Activated T-helper 1 cell treated with anti-CD3 and anti-CD28 coated beads, Interleukin-12 subunit alpha, Interleukin-12 subunit beta, Interleukin-2, Interleukin-4 antibody, amounts not matched to agents 30 ng/mL and 10 ng/mL and 1 ng/mL, durations not matched to agents 14 hours and 24 hours and 36 hours (primary cell): ENCODE results near the gene POU3F1. TPM values are rescaled to one million over a fixed set of nuclear protein-coding genes. Genes with fewer than 3 reads are reported as not detected.

Experiments used
- DNase-seq: peaks from one replicate; pipeline ENCODE4 v3.0.0; 2021; ENCODE audit warnings: low spot score
- H3K27ac Mint-ChIP-seq: one replicate; pipeline ENCODE4 v1.8.0; 2021; ENCODE audit warnings: mild to moderate bottlenecking, mixed read lengths
- H3K27me3 Mint-ChIP-seq: one replicate; pipeline ENCODE4 v1.8.0; 2022; ENCODE audit warnings: mild to moderate bottlenecking, moderate library complexity, mixed read lengths; ENCODE audit not compliant: insufficient read depth
- H3K36me3 Mint-ChIP-seq: one replicate; pipeline ENCODE4 v1.8.0; 2021; ENCODE audit warnings: low read depth, mixed read lengths
- H3K4me1 Mint-ChIP-seq: one replicate; pipeline ENCODE4 v1.8.0; 2021; ENCODE audit warnings: low read depth, mixed read lengths
- H3K4me3 Mint-ChIP-seq: one replicate; pipeline ENCODE4 v1.8.0; 2021; ENCODE audit warnings: mild to moderate bottlenecking, moderate library complexity, mixed read lengths
- H3K9me3 Mint-ChIP-seq: one replicate; pipeline ENCODE4 v1.8.0; 2021; ENCODE audit warnings: mixed read lengths
- intact Hi-C: fragments of 100-400 bp; cut with micrococcal nuclease; formaldehyde crosslinking; loops from one replicate; pipeline ENCODE4 v1.15.1; 2024
- total RNA-seq: library from RNA; stranded (reverse); gene quantifications from 2 replicates; pipeline ENCODE4 v1.2.3, GENCODE V29; 2022

Gene POU3F1
- total RNA-seq, 1 donor from 2014 or later: 1.8 TPM

DNA sequence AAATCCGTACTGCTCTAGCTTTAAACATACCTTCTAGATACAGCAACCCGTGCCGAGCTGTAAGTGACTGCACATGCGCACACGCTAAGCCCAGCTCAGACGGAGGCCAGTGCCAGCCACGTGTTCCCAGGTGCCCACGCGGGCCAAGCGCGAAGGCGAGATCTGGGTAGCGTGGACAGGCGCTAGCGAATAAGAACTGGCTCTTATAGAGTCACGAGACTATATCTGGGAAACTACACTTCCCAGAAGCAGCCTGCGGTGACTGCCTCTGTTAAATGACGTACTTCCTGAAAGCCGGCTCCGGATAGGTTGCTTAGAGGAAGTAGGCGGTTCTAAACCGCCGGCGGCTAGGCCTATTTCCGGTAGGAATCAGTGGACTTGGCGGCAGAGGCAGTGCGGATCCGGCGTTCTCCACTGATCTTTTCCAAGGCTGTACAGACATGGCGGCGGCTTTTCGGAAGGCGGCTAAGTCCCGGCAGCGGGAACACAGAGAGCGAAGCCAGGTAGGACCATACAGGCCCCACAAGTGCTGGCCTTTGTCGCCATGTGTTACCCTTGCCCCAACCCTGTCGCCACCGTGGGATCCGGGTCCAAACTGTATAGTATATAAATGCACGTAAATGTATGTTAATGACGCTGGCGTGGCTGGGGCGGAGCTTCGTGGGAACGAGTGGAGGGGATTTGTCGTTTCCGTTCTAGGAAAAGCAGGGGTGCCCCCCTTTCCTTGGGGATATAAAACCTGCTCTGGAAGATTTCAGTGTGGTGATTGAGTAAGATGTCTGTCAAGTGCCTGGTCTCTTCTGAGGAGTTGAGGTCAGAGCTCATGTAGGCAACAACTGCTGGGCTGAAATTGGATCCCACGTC, 34.0 kb downstream of the POU3F1 start, which contains the start of gene UTP11:
TSS of gene UTP11 (plus strand) at position 372 of the 864 bp plus-strand sequence. CDS start at position 441, 69 bp downstream.
- Mint-ChIP-seq H3K27ac (peak within 1 kb of the TSS; percentile 93), H3K4me3 (peak within 1 kb of the TSS; percentile 96), H3K4me1 (peaks cover 54% of the 10 kb centered on the region), H3K36me3 (peaks cover 22% of the 10 kb centered on the region), H3K27me3 (no peaks in the 10 kb centered on the region), H3K9me3 (peaks cover 3% of the 10 kb centered on the region)
- peak; percentile 87 for DNase-seq
- intact Hi-C loops: loop anchor here (1.0 to 10.0 kb wide), 8 partner anchors 8 to 861 kb away; partner anchors contain the start of genes CDCA8, INPP5B, MYCBP and SF3A3

DNA sequence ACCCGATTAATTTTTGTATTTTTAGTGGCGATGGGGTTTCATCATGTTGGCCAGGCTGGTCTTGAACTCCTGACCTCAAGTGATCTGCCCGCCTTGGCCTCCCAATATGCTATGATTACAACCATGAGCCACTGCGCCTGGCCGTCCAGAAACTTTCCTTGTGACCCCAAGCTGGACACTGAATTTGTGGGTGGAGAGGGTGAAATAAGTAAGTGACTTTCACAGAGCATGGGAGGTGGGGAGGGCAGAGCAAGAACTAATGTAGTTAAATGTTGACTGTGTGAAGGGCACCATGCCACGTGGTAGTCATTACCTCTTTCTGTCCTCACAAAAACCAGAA, 36.8 kb downstream of the POU3F1 start:
- Mint-ChIP-seq H3K4me3 (no peak overlapping the region), H3K27me3 (no peaks in the 10 kb centered on the region), H3K9me3 (peaks cover 3% of the 10 kb centered on the region), H3K27ac (peak overlapping the region; percentile 95), H3K36me3 (peaks cover 12% of the 10 kb centered on the region), H3K4me1 (peaks cover 45% of the 10 kb centered on the region)
- intact Hi-C loops: loop anchor here (10.0 kb wide), 2 partner anchors 145 to 535 kb away; partner anchors contain the start of gene ZC3H12A
- DNase-seq: no peak

DNA sequence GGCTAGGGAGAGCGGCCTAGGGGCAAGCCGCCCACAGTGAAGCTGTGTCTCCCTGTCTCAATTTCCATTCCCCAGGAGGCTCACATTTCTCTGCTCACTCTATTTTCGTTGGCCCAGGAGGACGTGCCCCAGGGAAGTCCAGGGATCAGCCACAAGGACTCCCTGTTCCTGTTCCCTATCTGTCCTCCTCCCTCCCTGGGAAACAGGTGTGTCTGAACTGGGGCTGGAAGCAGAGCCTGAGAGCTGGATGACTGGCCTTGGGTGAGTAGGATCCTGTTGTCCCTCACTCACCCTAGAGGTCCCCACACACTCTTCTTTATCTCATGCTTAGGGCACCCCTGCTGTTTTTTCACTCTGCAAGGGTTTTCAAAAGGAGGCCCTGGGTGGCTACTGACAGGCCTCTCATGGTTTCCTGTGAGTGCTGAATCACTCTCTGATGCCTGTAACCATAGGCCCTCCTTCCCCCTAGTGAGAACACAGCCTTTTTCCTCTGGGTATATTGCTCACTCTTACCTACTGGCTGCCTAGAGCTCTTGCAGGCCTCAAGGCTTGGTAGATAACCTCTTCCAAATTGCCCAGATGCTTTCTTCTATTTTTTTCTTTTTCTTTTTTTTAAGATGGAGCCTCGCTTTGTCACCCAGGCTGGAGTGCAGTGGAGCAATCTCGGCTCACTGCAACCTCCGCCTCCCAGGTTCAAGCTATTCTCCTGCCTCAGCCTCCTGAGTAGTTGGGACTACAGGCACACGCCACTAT, 37.3 kb downstream of the POU3F1 start:
- peak overlapping the region; percentile 59 for H3K4me3 Mint-ChIP-seq
- DNase-seq: peak; percentile 44
- peak overlapping the region; percentile 95 for H3K27ac Mint-ChIP-seq
- H3K4me1 Mint-ChIP-seq: peaks cover 47% of the 10 kb centered on the region
- H3K36me3 Mint-ChIP-seq: peaks cover 16% of the 10 kb centered on the region
- peaks cover 3% of the 10 kb centered on the region for H3K9me3 Mint-ChIP-seq
- H3K27me3 Mint-ChIP-seq: no peaks in the 10 kb centered on the region
- intact Hi-C loops: loop anchor here (10.0 kb wide), 1 partner anchor 534 kb away; the partner anchor contains the start of gene ZC3H12A

DNA sequence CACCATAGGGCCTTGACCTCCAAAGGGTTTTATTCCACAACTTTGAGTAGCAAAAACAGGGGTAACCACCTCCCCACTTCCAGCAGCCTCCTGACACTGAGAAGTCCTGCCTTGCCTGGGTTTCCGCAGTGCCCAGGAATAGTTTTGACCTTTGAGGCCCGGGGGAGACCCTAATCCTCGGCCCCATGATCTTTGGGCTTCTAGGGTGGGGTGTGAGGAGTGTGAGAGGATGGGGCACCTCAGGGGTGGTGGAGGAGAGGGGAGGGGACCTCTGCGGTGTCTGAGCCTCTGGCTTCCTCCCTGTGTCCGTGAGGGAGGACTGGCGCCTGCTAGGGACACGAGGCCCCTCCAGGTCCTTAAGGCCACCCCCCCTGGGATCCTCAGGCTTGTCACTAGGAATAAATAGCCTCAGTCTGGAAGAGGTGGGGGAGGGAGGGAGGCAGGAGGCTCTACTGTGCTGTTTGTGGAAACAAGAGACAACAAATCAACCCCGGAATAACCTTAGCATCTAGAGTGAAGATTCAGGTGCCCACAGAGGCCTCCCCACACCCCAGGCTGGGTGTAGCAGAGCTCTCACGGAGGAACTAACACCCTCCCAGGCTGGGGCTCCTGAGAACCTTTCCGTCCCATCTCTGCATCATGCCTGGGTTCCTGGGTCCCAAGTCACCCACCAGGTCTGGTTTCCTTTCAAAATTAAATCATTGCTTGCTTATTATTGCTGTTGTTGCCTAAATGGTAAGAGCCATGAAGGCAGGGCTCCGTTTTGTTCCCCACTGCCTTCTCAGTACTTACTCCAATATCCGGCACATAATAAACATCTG, 40.4 kb downstream of the POU3F1 start:
- DNase-seq: no peak
- no peaks in the 10 kb centered on the region for H3K27me3 Mint-ChIP-seq
- H3K4me3 Mint-ChIP-seq: peak overlapping the region; percentile 72
- H3K9me3 Mint-ChIP-seq: no peaks in the 10 kb centered on the region
- intact Hi-C loops: loop anchor here (10.0 kb wide), 1 partner anchor 531 kb away; the partner anchor contains the start of gene ZC3H12A
- H3K27ac Mint-ChIP-seq: peak overlapping the region; percentile 63
- peaks cover 48% of the 10 kb centered on the region for H3K4me1 Mint-ChIP-seq
- H3K36me3 Mint-ChIP-seq: peaks cover 5% of the 10 kb centered on the region

DNA sequence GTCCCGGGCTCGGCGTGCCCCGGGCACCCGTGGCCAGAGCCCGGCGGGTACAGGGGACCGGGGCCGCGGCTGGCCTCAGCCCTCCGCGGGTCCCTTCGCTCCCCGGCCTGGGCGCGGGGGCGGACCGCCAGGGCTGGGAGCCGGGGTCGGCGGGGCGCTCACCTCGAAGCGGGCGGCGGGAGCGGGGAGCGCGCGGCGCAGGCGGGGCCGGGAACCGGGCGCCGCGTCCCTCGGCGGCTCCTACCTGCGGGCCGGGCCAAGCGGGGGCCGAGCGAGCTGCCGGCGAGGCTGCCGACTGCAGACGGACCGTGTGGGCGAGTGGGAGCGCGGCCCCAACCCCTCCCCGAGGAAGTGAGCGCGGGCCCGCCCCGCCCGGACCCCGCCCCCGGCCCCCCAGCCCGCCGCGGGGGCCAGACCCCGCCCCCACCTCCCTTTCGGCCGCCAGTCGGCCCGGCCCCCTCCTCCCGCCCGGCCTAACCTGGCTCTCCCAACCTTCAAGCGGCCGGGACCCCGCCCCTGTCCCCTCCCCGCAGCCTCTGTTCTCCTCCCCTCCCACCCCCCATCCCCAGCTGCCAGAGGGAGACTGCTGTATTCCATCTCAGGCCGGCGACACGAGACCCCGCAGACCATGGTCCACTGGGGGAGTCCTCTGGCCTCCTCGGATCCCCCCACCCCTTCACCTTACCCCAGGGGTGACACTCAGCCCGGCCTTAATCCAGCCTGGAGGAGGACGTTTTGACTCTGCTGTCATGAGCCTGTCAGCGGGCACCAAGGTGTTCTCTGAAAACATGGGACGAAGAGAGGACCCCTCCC, 41.2 kb downstream of the POU3F1 start, which contains the start of gene FHL3:
TSS of gene FHL3 (minus strand) at position 320 of the 813 bp plus-strand sequence. CDS start 6,102 bp downstream, outside the sequence.
- H3K27me3 Mint-ChIP-seq: no peaks in the 10 kb centered on the region
- peaks cover 52% of the 10 kb centered on the region for H3K4me1 Mint-ChIP-seq
- peak; percentile 32 for DNase-seq
- peak within 1 kb of the TSS; percentile 92 for H3K4me3 Mint-ChIP-seq
- peak within 1 kb of the TSS; percentile 75 for H3K27ac Mint-ChIP-seq
- H3K36me3 Mint-ChIP-seq: peaks cover 5% of the 10 kb centered on the region
- no peaks in the 10 kb centered on the region for H3K9me3 Mint-ChIP-seq
- intact Hi-C loops: loop anchor here (10.0 kb wide), 1 partner anchor 531 kb away; the partner anchor contains the start of gene ZC3H12A

DNA sequence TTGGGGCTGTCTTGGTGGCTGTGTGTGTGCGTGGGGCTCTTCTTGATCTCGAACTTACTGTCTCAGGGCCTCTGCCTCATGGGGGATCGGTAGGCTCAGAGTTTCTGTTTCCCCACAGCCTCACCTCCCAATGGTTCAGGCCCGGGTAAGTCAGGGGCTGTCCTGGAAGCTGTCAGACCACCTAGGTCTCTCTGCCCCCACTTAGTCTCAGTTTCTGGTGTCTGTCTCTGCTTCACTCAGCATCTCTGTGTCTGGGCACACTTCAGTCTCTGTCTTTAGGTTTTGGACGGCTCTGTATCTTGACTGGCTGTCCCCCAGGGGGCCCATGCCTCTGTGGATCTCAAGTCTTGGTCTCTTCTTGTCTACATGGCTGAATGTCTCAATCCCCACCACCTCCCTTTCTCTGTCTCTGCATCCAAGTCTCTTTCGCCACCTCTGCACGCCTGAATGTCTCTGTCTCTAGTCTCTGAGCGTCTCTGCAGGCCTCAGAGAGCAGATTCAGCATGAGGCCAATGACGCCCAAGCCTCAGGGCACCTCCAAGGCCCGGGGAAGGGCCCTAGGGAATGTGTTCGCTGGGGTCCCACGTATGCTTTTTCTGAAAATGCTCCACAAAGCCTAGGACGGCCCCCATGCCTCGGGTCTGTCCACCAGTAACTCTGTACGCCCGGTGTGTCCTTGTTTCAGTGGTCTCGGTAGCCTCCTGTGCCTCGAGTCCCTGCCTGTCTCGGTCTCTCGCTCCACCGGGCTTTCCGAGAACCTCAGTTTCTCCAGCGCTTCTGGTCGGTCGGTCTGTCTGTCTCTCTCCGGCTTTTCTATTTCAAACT, 42.1 kb downstream of the POU3F1 start:
- H3K9me3 Mint-ChIP-seq: no peaks in the 10 kb centered on the region
- H3K4me1 Mint-ChIP-seq: peaks cover 52% of the 10 kb centered on the region
- H3K36me3 Mint-ChIP-seq: peaks cover 5% of the 10 kb centered on the region
- intact Hi-C loops: loop anchor here (1.0 to 10.0 kb wide), 2 partner anchors 9 to 530 kb away; partner anchors contain the start of gene ZC3H12A
- peak overlapping the region; percentile 92 for H3K4me3 Mint-ChIP-seq
- H3K27me3 Mint-ChIP-seq: no peaks in the 10 kb centered on the region
- DNase-seq: no peak
- H3K27ac Mint-ChIP-seq: peak overlapping the region; percentile 75

DNA sequence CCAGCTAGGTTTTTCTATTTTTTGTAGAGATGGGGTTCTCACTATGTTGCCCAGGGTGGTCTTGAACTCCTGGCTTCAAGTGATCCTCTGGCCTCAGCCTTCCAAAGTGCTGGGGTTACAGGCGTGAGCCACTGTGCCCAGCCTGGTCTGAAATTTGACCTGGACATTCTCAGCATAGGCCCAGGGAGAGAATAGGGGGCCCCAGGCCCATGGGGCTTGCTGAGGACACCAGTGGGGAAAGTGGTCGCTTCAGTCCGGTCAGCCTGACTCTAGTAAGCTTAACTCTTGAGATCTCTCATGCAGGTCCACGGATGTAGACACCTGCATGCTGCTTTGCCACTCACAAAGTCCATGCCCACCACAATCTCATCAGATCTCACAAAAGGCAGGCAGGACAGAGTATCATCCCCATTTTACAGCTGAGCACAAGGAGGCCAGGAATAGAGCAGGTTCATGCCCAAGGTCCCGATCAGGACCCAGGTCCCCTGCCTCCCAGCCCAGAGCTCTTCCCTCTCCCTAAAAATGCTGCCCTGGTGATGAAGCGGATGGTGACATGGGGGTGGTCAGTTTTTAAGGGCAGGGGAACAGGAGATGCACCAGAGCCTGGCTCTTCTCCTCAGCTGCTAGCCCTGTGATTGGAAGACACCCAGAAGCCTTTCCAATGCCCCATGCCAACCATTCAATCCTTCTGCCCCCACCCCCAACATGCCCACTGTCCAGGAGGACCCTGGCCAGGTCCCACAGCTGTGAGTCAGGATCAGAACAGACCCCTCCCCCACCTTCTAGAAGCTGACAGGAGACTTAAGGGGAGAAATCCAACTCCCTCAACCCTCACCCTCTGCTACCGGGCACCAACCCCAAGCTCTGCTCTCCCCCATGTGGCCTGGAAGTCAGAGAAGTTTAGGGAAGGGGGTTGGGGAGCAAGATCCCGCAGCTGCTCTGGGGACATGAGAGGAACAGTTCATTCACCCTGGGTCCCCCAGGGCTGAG, 43.0 kb downstream of the POU3F1 start:
- DNase-seq: no peak
- Mint-ChIP-seq H3K9me3 (no peaks in the 10 kb centered on the region), H3K27me3 (no peaks in the 10 kb centered on the region), H3K4me3 (peak overlapping the region; percentile 92), H3K4me1 (peaks cover 52% of the 10 kb centered on the region), H3K27ac (peak overlapping the region; percentile 61), H3K36me3 (peaks cover 10% of the 10 kb centered on the region)
- intact Hi-C loops: loop anchor here (1.0 to 10.0 kb wide), 2 partner anchors 10 to 529 kb away; partner anchors contain the start of gene ZC3H12A

DNA sequence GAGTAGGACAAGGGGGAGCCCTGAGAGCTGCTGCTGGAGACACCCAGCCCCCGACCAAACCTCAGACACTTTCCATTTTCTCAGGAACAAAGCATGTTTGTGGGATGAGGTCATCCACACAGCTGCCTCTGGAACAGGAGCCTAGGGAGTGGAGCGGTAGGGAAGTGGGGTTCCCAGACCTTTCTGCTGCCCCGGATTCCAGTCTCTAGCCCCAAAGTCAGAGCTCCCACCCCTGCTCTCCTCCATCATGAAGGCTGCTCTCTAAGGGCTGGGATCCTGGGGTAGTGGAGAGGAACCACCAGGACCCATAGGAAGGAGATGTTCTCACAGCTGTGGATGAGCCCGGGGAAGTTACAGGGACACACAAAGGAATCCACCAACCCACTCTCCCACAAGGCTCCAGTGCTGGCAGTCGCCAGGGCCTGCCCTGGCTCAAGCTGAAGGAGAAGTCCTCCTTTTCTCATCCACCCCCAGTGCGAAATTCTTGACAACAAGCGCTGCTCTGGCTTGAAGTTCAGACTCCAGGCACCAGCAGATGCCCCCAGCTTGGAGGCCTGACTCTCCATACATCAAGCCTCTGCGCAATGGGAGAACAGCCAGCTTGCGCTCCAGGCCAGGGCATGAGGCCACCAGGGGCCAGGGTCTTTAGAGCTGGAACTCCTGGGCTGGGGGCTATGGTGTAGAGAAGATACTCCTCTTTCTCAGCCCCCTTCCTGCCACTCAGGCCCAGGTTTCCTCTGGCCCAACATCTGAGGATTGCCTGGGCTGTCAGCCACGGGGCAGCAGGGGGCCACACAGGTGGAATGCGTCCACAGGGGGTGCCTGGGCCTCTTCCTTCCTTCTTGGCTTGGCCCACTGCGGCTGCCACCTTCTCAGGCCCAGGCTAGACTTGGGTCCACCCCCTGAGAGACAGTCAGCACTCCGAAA, 45.8 kb downstream of the POU3F1 start:
- Mint-ChIP-seq H3K36me3 (peaks cover 20% of the 10 kb centered on the region), H3K9me3 (no peaks in the 10 kb centered on the region), H3K4me3 (peak overlapping the region; percentile 50), H3K4me1 (peaks cover 66% of the 10 kb centered on the region), H3K27me3 (no peaks in the 10 kb centered on the region), H3K27ac (peak overlapping the region; percentile 85)
- DNase-seq: no peak
- intact Hi-C loops: loop anchor here (10.0 kb wide), 1 partner anchor 526 kb away; the partner anchor contains the start of gene ZC3H12A

DNA sequence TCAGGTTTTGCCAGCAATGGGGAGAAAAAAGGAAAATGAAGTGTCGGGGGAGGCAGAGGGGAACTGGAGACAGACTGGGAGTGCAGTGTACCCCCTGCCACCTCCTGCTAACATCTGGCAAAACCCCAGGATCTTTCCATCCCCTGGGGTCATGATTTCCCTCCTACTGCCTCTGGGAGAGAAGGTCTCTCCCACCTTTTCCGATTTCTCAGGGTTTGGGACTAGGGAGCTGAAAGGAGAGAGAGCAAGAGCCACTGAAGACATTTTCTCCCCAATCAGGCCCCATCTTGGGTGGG, 46.4 kb downstream of the POU3F1 start:
- DNase-seq: no peak
- intact Hi-C loops: loop anchor here (10.0 kb wide), 1 partner anchor 525 kb away; the partner anchor contains the start of gene ZC3H12A
- H3K27ac Mint-ChIP-seq: peak overlapping the region; percentile 85
- H3K4me1 Mint-ChIP-seq: peaks cover 69% of the 10 kb centered on the region
- peak overlapping the region; percentile 50 for H3K4me3 Mint-ChIP-seq
- no peaks in the 10 kb centered on the region for H3K27me3 Mint-ChIP-seq
- peaks cover 22% of the 10 kb centered on the region for H3K36me3 Mint-ChIP-seq
- H3K9me3 Mint-ChIP-seq: no peaks in the 10 kb centered on the region
